CD4-positive, alpha-beta memory T cell (primary cell): ENCODE results near the gene EYS. TPM values are rescaled to one million over a fixed set of nuclear protein-coding genes. Genes with fewer than 3 reads are reported as not detected.
"Not testable (repeated sequence)": the region's sequence is repeated elsewhere in the genome, so short reads cannot be mapped to it uniquely, and the experiment has no call there.

Experiments used
- CTCF ChIA-PET: fragments of 350-600 bp; sonication (Branson Sonifier 250); formaldehyde crosslinking; loops from one replicate; lab custom pipeline; 2021; ENCODE audit warnings: inconsistent platforms; ENCODE audit not compliant: partially characterized antibody; lab: Charles Lee
- POLR2A ChIA-PET: fragments of 350-600 bp; sonication (Branson Sonifier 250); formaldehyde crosslinking; loops from one replicate; lab custom pipeline; 2021; ENCODE audit not compliant: partially characterized antibody; lab: Charles Lee
- DNase-seq, 5 donors: peaks; one replicate each; pipeline versions ENCODE4 v3.0.0 to v3.0.0-alpha.2; 2020 to 2022; ENCODE audit warnings: mixed read lengths in 1 of 5
- H3K27ac ChIP-seq: one replicate; pipeline ENCODE4 v1.7.0; 2013; ENCODE audit warnings: low read depth, low read length
- H3K27me3 ChIP-seq: 2 replicates; pipeline ENCODE4 v1.7.0; 2013; ENCODE audit warnings: mild to moderate bottlenecking, low read length, moderate library complexity; ENCODE audit not compliant: insufficient read depth
- H3K36me3 ChIP-seq: 2 replicates; pipeline ENCODE4 v1.7.0; 2013; ENCODE audit warnings: mild to moderate bottlenecking, low read length, moderate library complexity; ENCODE audit not compliant: insufficient read depth
- H3K4me1 ChIP-seq: 2 replicates; pipeline ENCODE4 v1.7.0; 2013; ENCODE audit warnings: mild to moderate bottlenecking, low read length, moderate library complexity; ENCODE audit not compliant: insufficient read depth
- H3K4me3 ChIP-seq, 2 donors: one replicate each; pipeline ENCODE4 v1.7.0; 2013; ENCODE audit warnings: low read length in 2 of 2, mild to moderate bottlenecking in 1 of 2
- H3K9me3 ChIP-seq, 2 donors: one replicate each; pipeline ENCODE4 v1.7.0; 2013; ENCODE audit warnings: low read length in 2 of 2, control low read depth in 1 of 2; ENCODE audit not compliant: control insufficient read depth in 1 of 2
- H3K27ac Mint-ChIP-seq, 7 donors: one replicate each; pipeline ENCODE4 v1.8.0; 2020 to 2021; ENCODE audit warnings: mixed read lengths in 7 of 7, mild to moderate bottlenecking in 6 of 7, inconsistent platforms in 3 of 7, moderate library complexity in 3 of 7
- H3K27me3 Mint-ChIP-seq, 2 donors: one replicate each; pipeline ENCODE4 v1.8.0; 2020 to 2021; ENCODE audit warnings: mixed read lengths in 2 of 2
- H3K36me3 Mint-ChIP-seq, 2 donors: one replicate each; pipeline ENCODE4 v1.8.0; 2020 to 2021; ENCODE audit warnings: mixed read lengths in 2 of 2, inconsistent platforms in 1 of 2, mild to moderate bottlenecking in 1 of 2
- H3K4me1 Mint-ChIP-seq, 4 donors: one replicate each; pipeline ENCODE4 v1.8.0; 2020 to 2021; ENCODE audit warnings: mixed read lengths in 4 of 4, mild to moderate bottlenecking in 1 of 4
- H3K4me3 Mint-ChIP-seq, 8 donors: one replicate each; pipeline ENCODE4 v1.8.0; 2020 to 2021; ENCODE audit warnings: mixed read lengths in 8 of 8, mild to moderate bottlenecking in 7 of 8, moderate library complexity in 6 of 8, inconsistent platforms in 3 of 8
- H3K9me3 Mint-ChIP-seq, 8 donors: one replicate each; pipeline ENCODE4 v1.8.0; 2020 to 2021; ENCODE audit warnings: mixed read lengths in 8 of 8, mild to moderate bottlenecking in 5 of 8, inconsistent platforms in 3 of 8, moderate library complexity in 1 of 8
- intact Hi-C: fragments of 100-400 bp; cut with micrococcal nuclease; formaldehyde crosslinking; loops from one replicate; pipeline ENCODE4 v1.15.1; 2023
- polyA plus RNA-seq, 2 donors: library from polyadenylated mRNA; unstranded; fragments of 300-500 nt; fragmentation: Illumina TruSeq; gene quantifications; one replicate each; pipeline ENCODE4 v1.2.3, GENCODE V29; 2021
- total RNA-seq, 2 experiments: library from RNA; stranded (reverse); gene quantifications; one replicate each; pipeline ENCODE4 v1.2.3, GENCODE V29; 2021

EYS gene
- total and polyA plus RNA-seq, 4 experiments from 2014 or later = 0.17 to 0.20 TPM; not detected in 2

GRCh38 chr6:63800386-63800785 lies 1906.6 kb downstream of the EYS start:
- H3K27ac Mint-ChIP-seq, DNase-seq, H3K9me3 ChIP-seq, H3K4me1 Mint-ChIP-seq, H3K27ac ChIP-seq, H3K4me3 Mint-ChIP-seq, intact Hi-C loops, H3K36me3 ChIP-seq, CTCF ChIA-PET, H3K4me1 ChIP-seq, H3K4me3 ChIP-seq, POLR2A ChIA-PET, H3K27me3 Mint-ChIP-seq, H3K9me3 Mint-ChIP-seq, H3K27me3 ChIP-seq, H3K36me3 Mint-ChIP-seq: not testable (repeated sequence)

DNA sequence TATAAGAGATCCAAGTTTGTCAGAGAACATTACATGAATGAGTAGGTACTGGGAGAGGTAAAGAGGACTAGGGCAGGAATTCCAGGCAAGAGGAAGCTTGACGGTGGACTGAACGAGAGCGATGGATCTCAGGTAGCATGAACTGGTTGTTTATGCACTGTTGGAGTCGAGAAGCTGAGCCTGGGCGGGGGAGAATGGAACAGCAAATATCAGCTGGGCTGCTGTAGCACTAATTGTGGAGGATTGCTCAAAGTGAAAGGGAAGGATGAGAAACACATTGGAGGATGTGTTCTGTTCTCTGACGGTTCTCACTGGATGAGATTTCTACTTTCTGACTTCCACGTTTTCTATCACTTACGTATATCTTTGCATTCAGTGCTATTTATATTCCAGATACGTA lies 1907.2 kb downstream of the EYS start:
- H3K27ac ChIP-seq = no peak overlapping the region
- H3K4me3 ChIP-seq = no peak overlapping the region
- ChIA-PET CTCF (no interaction called here), POLR2A (no interaction called here)
- no peaks in the 10 kb centered on the region for H3K27me3 ChIP-seq
- no peak overlapping the region for H3K27ac Mint-ChIP-seq
- no peaks in the 10 kb centered on the region for H3K9me3 ChIP-seq
- peaks cover 3% of the 10 kb centered on the region in 2 donors for H3K27me3 Mint-ChIP-seq
- no peak for DNase-seq
- no peaks in the 10 kb centered on the region for H3K36me3 Mint-ChIP-seq
- no peaks in the 10 kb centered on the region for H3K4me1 ChIP-seq
- H3K36me3 ChIP-seq = no peaks in the 10 kb centered on the region
- H3K4me3 Mint-ChIP-seq = no peak overlapping the region
- intact Hi-C loops = no loop called here
- H3K4me1 Mint-ChIP-seq = no peaks in the 10 kb centered on the region
- H3K9me3 Mint-ChIP-seq = no peaks in the 10 kb centered on the region

- DNase-seq = no peak
- Histone ChIP-seq H3K27me3 (no peaks in the 10 kb centered on the region), H3K4me1 (no peaks in the 10 kb centered on the region), H3K9me3 (no peaks in the 10 kb centered on the region), H3K4me3 (no peak overlapping the region), H3K27ac (no peak overlapping the region), H3K36me3 (no peaks in the 10 kb centered on the region)
- ChIA-PET CTCF (no interaction called here), POLR2A (no interaction called here)
- Mint-ChIP-seq H3K27me3 (peaks cover 3% of the 10 kb centered on the region in 2 donors), H3K4me3 (no peak overlapping the region), H3K9me3 (no peaks in the 10 kb centered on the region), H3K36me3 (no peaks in the 10 kb centered on the region), H3K4me1 (no peaks in the 10 kb centered on the region), H3K27ac (no peak overlapping the region)
- intact Hi-C loops = no loop called here
Observed at GRCh38 chr6:63799313-63799712, 1907.7 kb downstream of the EYS start.

DNA sequence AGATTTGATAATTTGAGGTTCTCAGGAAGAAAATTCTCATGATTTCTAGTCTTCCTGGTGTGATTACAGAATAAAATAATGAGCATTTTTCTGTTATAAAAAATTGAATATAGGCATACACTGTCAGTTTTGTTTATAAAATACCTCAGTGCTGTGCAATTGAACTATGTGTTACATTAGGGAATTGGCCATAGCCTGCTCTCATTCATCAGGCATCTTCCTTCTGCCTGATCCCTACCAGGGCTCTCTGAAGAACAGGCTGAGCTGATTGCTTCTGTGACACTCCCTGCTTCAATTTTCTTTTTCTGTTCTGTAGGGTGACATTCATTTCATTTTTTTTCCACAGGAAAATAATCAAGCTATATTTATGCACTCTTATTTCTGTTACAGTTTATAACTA lies 1908.6 kb downstream of the EYS start:
- no peak for DNase-seq
- Mint-ChIP-seq H3K27me3 (peaks cover 3 to 5% of the 10 kb centered on the region in 2 donors), H3K4me1 (no peaks in the 10 kb centered on the region), H3K9me3 (no peaks in the 10 kb centered on the region), H3K36me3 (no peaks in the 10 kb centered on the region), H3K27ac (no peak overlapping the region), H3K4me3 (no peak overlapping the region)
- no peaks in the 10 kb centered on the region for H3K9me3 ChIP-seq
- ChIA-PET POLR2A (no interaction called here), CTCF (no interaction called here)
- no peaks in the 10 kb centered on the region for H3K4me1 ChIP-seq
- H3K27ac ChIP-seq = no peak overlapping the region
- no peaks in the 10 kb centered on the region for H3K27me3 ChIP-seq
- H3K4me3 ChIP-seq = no peak overlapping the region
- intact Hi-C loops = no loop called here
- no peaks in the 10 kb centered on the region for H3K36me3 ChIP-seq

GRCh38 chr6:63797721-63798120 lies 1909.3 kb downstream of the EYS start:
- H3K9me3 ChIP-seq = no peaks in the 10 kb centered on the region
- no peak for DNase-seq
- no peak overlapping the region for H3K27ac ChIP-seq
- Mint-ChIP-seq H3K4me3 (no peak overlapping the region), H3K27me3 (peaks cover 3 to 5% of the 10 kb centered on the region in 2 donors), H3K4me1 (no peaks in the 10 kb centered on the region), H3K27ac (no peak overlapping the region), H3K36me3 (no peaks in the 10 kb centered on the region), H3K9me3 (no peaks in the 10 kb centered on the region)
- CTCF ChIA-PET = no interaction called here
- intact Hi-C loops = no loop called here
- H3K4me1 ChIP-seq = no peaks in the 10 kb centered on the region
- H3K4me3 ChIP-seq = no peak overlapping the region
- H3K27me3 ChIP-seq = no peaks in the 10 kb centered on the region
- H3K36me3 ChIP-seq = no peaks in the 10 kb centered on the region
- POLR2A ChIA-PET = no interaction called here

- no peak overlapping the region for H3K4me3 ChIP-seq
- Mint-ChIP-seq H3K4me3 (no peak overlapping the region), H3K27ac (no peak overlapping the region), H3K36me3 (no peaks in the 10 kb centered on the region), H3K9me3 (no peaks in the 10 kb centered on the region), H3K4me1 (no peaks in the 10 kb centered on the region), H3K27me3 (peaks cover 3 to 4% of the 10 kb centered on the region in 2 donors)
- H3K36me3 ChIP-seq = no peaks in the 10 kb centered on the region
- no peaks in the 10 kb centered on the region for H3K27me3 ChIP-seq
- H3K4me1 ChIP-seq = no peaks in the 10 kb centered on the region
- no peaks in the 10 kb centered on the region for H3K9me3 ChIP-seq
- intact Hi-C loops = no loop called here
- ChIA-PET CTCF (no interaction called here), POLR2A (no interaction called here)
- H3K27ac ChIP-seq = no peak overlapping the region
- DNase-seq = no peak
Observed at GRCh38 chr6:63795826-63796225, 1911.2 kb downstream of the EYS start.

- no peaks in the 10 kb centered on the region for H3K9me3 Mint-ChIP-seq
- intact Hi-C loops = no loop called here
- Histone ChIP-seq H3K9me3 (no peaks in the 10 kb centered on the region), H3K27ac (no peak overlapping the region), H3K36me3 (no peaks in the 10 kb centered on the region), H3K4me3 (no peak overlapping the region), H3K4me1 (no peaks in the 10 kb centered on the region), H3K27me3 (no peaks in the 10 kb centered on the region)
- no peak for DNase-seq
- no peak overlapping the region for H3K27ac Mint-ChIP-seq
- CTCF ChIA-PET = no interaction called here
- POLR2A ChIA-PET = no interaction called here
- no peaks in the 10 kb centered on the region for H3K36me3 Mint-ChIP-seq
- H3K4me3 Mint-ChIP-seq = no peak overlapping the region
- no peaks in the 10 kb centered on the region for H3K4me1 Mint-ChIP-seq
- H3K27me3 Mint-ChIP-seq = peaks cover 3 to 4% of the 10 kb centered on the region in 2 donors
Observed at GRCh38 chr6:63795006-63795405, 1912.0 kb downstream of the EYS start.

DNA sequence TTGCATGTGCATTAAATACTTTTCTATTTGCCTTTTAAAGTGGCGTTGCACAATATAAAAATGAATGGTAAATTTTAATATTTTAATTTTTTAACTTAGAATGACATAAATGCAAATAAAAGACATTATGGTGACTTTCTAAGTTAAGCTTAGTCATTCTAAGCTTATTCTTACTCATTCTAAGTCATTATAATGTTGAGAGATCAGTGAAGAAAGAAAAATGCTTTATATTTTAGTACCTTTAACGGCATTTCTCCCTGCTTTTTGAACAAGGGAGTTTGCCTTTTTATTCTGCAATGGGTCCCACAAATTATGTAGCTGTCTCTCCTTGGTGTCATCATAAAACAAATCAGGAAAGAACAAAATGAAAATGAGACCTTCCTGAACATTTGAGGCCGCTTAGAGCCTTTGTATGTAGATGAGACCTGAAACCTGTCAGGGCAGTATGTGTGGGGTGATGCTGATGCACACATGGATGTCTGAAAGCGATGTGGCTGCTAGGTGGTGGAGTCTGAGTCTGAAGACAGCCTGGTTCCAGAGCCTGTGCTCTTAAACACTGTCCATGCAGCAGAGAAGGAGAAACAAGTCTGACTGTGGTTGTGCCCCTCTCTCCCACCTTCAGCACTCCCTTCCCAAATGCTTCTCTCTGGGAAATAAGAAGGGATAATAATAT lies 1913.4 kb downstream of the EYS start:
- no peaks in the 10 kb centered on the region for H3K9me3 ChIP-seq
- no peak overlapping the region for H3K27ac ChIP-seq
- no peaks in the 10 kb centered on the region for H3K9me3 Mint-ChIP-seq
- H3K4me1 Mint-ChIP-seq = no peaks in the 10 kb centered on the region
- DNase-seq = no peak
- POLR2A ChIA-PET = no interaction called here
- H3K4me3 Mint-ChIP-seq = no peak overlapping the region
- no peaks in the 10 kb centered on the region for H3K36me3 Mint-ChIP-seq
- H3K36me3 ChIP-seq = no peaks in the 10 kb centered on the region
- H3K27me3 Mint-ChIP-seq = peaks cover 0 to 4% of the 10 kb centered on the region in 2 donors
- CTCF ChIA-PET = no interaction called here
- no peak overlapping the region for H3K4me3 ChIP-seq
- H3K4me1 ChIP-seq = no peaks in the 10 kb centered on the region
- H3K27ac Mint-ChIP-seq = no peak overlapping the region
- intact Hi-C loops = no loop called here
- no peaks in the 10 kb centered on the region for H3K27me3 ChIP-seq
